GM21447 (cell line): ENCODE results near the gene METTL17.
A peak's percentile ranks its signal among the peaks of the same experiment; 100 is the strongest.
"Not testable (repeated sequence)": the region's sequence is repeated elsewhere in the genome, so short reads cannot be mapped to it uniquely, and the experiment has no call there.

ENCODE experiments used
- ATAC-seq: cut with Tn5 transposase; IDR thresholded peaks from one replicate; pipeline ENCODE4 v1.9.1; 2021; ENCODE audit not compliant: unreplicated experiment

METTL17 gene

GRCh38 chr14:20989787-20990600 is at the start of gene METTL17:
Gene METTL17 (plus strand): TSS chr14:20989980. CDS start chr14:20990003, 23 bp downstream.
- ATAC-seq, result peak; percentile 96

- ATAC-seq, result not testable (repeated sequence)
Measured at GRCh38 chr14:20945146-20945545, 44.6 kb upstream of the METTL17 start.

GRCh38 chr14:20946707-20947106 is 43.1 kb upstream of the METTL17 start:
- ATAC-seq, result not testable (repeated sequence)

- not testable (repeated sequence) for ATAC-seq
Measured at GRCh38 chr14:20954736-20955537, 34.8 kb upstream of the METTL17 start, which contains the start of gene RNASE2. Gene RNASE2 (plus strand): TSS chr14:20955487. CDS start chr14:20955772, 285 bp downstream.

DNA sequence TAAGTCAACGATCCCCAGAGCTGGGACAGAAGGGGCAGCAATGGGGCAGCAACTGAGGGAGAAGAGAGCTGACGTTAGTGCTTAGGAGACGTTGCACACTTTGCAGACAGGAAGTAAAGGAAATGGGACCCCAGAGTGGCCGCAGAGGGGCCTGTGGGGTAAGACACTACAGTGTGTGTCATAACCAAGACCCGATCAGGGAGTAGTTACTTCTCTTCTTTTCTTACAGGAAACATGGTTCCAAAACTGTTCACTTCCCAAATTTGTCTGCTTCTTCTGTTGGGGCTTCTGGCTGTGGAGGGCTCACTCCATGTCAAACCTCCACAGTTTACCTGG is 34.3 kb upstream of the METTL17 start:
- ATAC-seq, result not testable (repeated sequence)

GRCh38 chr14:20956376-20956976 is 33.3 kb upstream of the METTL17 start:
- ATAC-seq, result no peak

DNA sequence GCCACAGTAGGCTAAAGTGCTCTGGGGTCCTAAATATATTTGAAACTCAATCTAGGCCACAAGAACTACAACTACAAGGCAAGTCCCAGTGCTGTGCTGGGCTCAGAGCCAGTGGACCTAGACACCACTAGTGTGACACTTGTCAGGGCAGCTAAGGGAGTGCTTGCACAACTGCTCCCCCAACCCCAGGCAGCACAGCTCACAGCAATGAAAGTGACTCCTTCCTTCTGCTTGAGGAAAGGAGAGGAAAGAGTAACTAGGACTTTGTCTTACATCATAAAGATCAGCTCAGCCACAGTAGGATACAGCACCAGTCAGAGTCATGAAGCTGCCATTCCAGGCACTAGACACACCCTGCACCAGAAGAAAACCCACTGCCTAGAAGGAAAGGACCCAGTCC is 30.8 kb upstream of the METTL17 start:
- ATAC-seq, result not testable (repeated sequence)

DNA sequence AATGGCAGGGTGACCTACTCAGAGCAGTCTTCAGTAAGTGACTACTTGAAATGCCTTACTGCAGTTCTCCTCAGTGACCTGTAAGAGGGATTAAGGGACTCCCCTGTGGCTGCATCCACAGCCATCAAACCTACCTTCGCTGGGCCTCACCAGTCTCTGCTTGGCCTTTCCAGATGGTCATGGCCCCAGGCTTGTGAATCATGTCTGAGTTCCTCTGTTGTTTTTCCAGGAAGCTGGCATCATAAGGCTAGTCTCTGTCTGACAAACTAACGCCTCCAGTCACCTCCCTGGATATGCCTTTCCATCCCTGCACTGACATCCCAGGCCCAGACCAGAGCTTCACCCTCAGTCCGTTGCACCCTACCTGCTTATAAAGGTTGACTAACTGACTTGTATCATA is 20.4 kb upstream of the METTL17 start:
- ATAC-seq, result no peak

DNA sequence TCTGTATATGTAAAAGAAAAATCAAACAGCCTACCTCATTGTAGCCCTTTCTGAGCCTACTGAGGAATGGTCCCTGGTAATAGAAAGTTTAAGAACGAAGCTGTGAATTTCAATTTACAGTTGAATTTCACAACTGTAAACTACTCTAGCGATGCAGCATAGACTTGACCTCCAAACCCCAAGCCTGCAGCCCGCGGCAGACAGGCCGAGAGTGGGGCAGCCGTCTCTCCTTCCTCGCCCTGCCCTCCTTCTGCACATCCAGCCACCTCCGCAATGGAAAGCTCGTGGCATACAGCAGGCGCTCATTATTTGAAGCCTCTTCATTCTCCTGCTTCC is 19.2 kb upstream of the METTL17 start:
- peak; percentile 11 for ATAC-seq

- peak; percentile 91 for ATAC-seq
Measured at GRCh38 chr14:20970983-20971704, 18.6 kb upstream of the METTL17 start.

- ATAC-seq, result no peak
Measured at GRCh38 chr14:20971705-20972021, 18.1 kb upstream of the METTL17 start.

- ATAC-seq, result no peak
Measured at GRCh38 chr14:20973501-20973900, 16.3 kb upstream of the METTL17 start.

GRCh38 chr14:20976291-20976690 is 13.5 kb upstream of the METTL17 start:
- ATAC-seq, result no peak

GRCh38 chr14:20978687-20979086 is 11.1 kb upstream of the METTL17 start:
- ATAC-seq, result no peak

GRCh38 chr14:20980906-20981305 is 8.9 kb upstream of the METTL17 start:
- no peak for ATAC-seq

DNA sequence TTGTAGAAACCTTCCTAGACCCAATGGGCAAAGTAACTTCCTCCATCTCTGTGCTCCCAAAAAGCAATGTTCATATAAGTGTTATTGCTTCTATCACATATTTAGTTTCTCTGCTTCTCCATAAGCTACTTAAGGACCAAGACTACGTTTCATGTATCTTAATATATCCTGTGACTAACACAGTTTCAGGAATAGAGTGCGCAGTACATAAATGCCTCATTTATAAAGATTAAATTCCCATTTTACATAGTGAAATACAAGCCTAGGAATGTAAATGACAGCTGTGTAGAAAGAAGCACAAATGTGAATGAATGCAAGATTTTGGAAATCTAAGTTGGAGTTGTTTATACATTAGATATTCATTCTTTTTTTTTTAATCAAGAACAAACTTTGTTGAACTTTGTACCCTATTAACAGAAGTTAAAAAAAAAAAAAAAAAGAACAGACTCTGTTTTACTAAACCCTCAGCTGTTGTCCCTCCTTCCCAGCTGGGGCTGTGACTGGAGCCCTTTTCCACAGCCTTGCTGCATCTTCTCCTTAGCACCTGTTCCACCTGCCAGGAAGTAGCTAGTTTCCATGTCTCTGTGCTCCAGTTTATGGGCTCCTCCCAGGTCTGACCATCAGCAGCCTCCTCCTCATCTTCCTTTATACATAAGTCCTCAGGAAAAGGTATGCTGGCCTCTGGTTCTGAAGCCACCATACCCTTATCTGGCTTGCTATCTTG is 7.0 kb upstream of the METTL17 start:
- no peak for ATAC-seq

GRCh38 chr14:20985650-20986049 is 4.1 kb upstream of the METTL17 start:
- ATAC-seq, result not testable (repeated sequence)

DNA sequence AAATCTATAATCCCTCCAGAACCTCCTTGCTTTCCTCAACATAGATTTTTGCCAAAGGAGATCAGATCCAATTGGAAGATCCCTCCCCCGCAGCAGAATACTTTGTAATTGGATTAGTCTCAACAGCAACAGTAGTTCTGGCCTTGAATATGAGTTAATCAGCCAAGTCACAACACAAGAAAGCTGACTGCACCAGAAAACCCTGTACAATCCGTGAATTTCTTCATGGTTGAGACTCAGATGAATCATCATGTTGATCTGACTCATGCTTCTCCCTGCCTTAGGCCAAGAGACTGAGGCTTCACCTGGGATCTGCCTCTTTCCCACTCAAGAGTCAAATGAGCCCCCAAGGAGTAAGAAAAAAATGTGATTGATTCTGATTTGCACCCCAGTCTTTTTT is 3.0 kb upstream of the METTL17 start:
- ATAC-seq, result no peak

DNA sequence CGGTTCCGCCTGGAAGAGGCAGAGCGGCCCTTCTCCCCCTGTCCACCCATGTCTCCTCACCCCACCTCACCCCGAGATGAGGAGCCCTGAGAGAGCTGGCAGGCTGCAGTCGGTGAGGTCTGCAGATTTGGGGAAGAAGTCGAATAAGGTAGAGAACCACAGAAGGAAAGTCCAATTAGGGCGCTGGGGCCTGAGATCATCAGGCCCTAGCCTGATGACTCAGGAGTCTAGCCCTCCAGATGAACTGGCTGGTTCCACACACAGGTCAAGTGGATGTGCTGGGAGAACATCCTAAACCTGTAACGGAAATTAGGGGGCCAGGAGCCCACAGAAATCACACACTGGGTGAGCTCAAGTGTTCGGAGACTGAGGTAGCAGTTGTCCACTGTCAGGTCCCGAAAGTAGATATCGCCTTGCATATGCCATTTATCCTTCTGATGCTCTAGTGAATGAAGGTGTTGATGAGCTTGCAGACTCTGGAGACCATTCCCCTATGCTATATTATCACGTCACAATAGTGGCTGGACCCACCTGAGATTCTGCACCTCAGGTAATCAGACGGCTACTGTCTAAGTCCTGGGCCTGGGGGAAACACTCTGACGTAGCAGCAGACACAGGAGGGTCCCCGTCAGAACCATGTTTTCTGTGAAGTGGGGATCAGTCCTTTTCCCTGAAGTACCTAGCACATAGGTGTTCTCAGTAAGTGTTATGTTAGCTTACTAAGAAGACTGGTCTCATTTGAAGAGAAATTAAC is 886 bp upstream of the METTL17 start:
- no peak for ATAC-seq

DNA sequence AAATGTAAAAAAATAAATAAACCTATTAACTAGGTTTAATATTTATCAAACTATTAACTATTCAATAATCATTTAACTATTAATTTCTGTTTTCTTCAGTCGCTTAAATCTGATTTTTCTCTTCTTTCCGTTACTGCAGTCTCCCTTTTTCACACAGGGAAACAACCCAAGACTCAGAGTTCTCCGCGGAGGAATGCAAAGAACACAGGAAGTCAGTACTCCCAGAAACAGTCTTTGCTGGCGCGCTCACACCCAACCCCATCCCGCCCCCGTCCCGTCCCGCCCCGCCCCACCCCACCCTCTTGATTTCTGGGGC is 351 bp upstream of the METTL17 start:
- ATAC-seq, result no peak
